ENCODE data around the gene ART3.

- TF ChIP-seq CTCF (IDR thresholded peaks at IDR 0.05) (no peak), POLR2A (IDR thresholded peaks at IDR 0.05) (no peak)
Observed at GRCh38 chr4:76078033-76078613, 3.6 kb downstream of the ART3 start.
